Measurements from ENCODE around the gene TMEM141. TPM values are rescaled to one million over a fixed set of nuclear protein-coding genes. Genes with fewer than 3 reads are reported as not detected.

Gene TMEM141
- polyA plus RNA-seq, 1 of the 3 experiments (the other 2 are of a cell fraction) = 112 TPM

DNA sequence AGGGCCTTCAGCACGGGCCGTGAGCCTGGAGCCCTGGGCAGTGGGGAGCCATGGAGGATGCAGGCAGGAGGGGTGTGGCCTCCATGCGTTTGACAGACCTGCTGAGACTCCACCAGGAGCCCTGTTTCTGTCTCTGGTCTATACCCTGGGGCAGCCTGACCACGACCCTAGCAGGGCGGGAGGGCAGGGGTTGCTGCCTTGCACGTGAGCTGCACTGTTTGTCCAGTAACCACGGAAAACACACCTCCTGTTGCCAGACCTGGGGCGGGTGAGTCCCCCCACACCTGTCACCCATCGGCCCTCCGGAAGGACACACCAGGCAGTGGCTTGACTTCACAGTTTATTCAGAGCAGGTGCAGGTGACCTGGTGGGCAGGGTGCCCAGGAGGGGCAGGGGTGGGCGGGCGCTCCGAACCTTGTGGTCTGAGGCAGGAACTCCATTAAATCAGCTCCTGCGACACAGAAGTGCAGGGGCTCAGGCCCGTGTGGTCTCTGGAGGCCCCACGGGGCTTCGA is 37.0 kb upstream of the TMEM141 start (continued):
- no peak for TF ChIP-seq FOXJ3 (CRISPR knock-in tag; IDR thresholded peaks at IDR 0.05)
- TF ChIP-seq RFX5 (IDR thresholded peaks at IDR 0.05; ENCODE audit: low read length) = no peak
- TF ChIP-seq FOXM1 (IDR thresholded peaks at IDR 0.05; ENCODE audit: low read depth) = no peak
- TF ChIP-seq, protein P1, sequence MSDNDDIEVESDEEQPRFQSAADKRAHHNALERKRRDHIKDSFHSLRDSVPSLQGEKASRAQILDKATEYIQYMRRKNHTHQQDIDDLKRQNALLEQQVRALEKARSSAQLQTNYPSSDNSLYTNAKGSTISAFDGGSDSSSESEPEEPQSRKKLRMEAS (IDR thresholded peaks at IDR 0.05; ENCODE audit: low read depth) = no peak
- no peak for TF ChIP-seq USF1 (IDR thresholded peaks at IDR 0.05; ENCODE audit: borderline replicate concordance, low read depth)
- TF ChIP-seq MEF2A (IDR thresholded peaks at IDR 0.05; ENCODE audit: borderline replicate concordance, low read depth) = no peak
- TF ChIP-seq, protein P2, sequence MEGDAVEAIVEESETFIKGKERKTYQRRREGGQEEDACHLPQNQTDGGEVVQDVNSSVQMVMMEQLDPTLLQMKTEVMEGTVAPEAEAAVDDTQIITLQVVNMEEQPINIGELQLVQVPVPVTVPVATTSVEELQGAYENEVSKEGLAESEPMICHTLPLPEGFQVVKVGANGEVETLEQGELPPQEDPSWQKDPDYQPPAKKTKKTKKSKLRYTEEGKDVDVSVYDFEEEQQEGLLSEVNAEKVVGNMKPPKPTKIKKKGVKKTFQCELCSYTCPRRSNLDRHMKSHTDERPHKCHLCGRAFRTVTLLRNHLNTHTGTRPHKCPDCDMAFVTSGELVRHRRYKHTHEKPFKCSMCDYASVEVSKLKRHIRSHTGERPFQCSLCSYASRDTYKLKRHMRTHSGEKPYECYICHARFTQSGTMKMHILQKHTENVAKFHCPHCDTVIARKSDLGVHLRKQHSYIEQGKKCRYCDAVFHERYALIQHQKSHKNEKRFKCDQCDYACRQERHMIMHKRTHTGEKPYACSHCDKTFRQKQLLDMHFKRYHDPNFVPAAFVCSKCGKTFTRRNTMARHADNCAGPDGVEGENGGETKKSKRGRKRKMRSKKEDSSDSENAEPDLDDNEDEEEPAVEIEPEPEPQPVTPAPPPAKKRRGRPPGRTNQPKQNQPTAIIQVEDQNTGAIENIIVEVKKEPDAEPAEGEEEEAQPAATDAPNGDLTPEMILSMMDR (IDR thresholded peaks at IDR 0.05) = no peak
- no peak for TF ChIP-seq YY1 (IDR thresholded peaks at IDR 0.05; ENCODE audit: low read depth)

DNA sequence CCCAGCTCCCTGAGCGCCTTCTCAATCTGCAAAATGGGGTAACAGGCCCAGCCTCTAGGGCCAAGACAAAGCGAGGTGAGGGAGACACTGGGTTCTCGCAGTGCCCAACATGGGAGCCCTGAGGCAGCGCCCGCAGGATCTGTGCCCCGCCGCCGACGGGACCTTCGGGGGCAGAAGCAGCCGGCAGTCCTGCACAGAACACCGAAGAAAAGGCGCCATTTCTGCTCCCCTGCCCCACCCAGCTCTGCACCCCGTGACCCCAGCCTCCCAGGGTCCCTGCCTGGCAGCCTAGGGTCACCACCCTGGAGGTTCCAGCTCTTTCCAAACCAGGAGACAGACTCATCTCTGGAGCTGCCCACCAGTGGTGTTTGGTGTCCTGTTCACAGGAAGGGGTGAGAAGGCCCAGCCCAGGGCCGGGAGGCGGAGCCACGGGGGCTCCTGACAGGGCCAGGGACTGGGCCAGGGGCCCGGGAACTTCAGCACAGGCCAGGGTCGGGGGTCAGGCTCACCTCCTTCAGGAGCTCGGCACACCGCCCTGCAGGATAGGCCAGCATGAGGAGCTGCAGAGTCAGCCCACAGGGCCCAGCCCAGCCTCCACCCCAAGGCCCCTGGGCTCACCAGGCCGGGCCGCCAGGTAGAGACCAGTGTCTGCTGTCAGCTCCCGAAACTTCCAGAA is 36.4 kb upstream of the TMEM141 start:
- H3K9ac ChIP-seq = no peak overlapping the region
- H3F3A ChIP-seq (replicated peaks; ENCODE audit: insufficient read depth) = peaks cover 3% of the 10 kb centered on the region
- H3K27ac ChIP-seq (ENCODE audit: low read depth in 2 of 2, low read length in 1 of 2) = no peak overlapping the region
- no peak overlapping the region for H2AFZ ChIP-seq (ENCODE audit: low read depth)
- no peaks in the 10 kb centered on the region for H3K9me3 ChIP-seq
- TF ChIP-seq, protein P3, sequence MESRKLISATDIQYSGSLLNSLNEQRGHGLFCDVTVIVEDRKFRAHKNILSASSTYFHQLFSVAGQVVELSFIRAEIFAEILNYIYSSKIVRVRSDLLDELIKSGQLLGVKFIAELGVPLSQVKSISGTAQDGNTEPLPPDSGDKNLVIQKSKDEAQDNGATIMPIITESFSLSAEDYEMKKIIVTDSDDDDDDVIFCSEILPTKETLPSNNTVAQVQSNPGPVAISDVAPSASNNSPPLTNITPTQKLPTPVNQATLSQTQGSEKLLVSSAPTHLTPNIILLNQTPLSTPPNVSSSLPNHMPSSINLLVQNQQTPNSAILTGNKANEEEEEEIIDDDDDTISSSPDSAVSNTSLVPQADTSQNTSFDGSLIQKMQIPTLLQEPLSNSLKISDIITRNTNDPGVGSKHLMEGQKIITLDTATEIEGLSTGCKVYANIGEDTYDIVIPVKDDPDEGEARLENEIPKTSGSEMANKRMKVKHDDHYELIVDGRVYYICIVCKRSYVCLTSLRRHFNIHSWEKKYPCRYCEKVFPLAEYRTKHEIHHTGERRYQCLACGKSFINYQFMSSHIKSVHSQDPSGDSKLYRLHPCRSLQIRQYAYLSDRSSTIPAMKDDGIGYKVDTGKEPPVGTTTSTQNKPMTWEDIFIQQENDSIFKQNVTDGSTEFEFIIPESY (IDR thresholded peaks at IDR 0.05; ENCODE audit: borderline replicate concordance, low read depth) = no peak
- TF ChIP-seq EZH2phosphoT487 (IDR thresholded peaks at IDR 0.05; ENCODE audit: borderline replicate concordance, low read depth) (no peak), YY1 (IDR thresholded peaks at IDR 0.05; ENCODE audit: low read depth) (no peak), SMC3 (IDR thresholded peaks at IDR 0.05; ENCODE audit: low read depth, low read length) (no peak), FOXM1 (IDR thresholded peaks at IDR 0.05; ENCODE audit: low read depth) (no peak), GABPA (IDR thresholded peaks at IDR 0.05; ENCODE audit: low read depth) (no peak), USF1 (IDR thresholded peaks at IDR 0.05; ENCODE audit: borderline replicate concordance, low read depth) (no peak), REST (IDR thresholded peaks at IDR 0.05; ENCODE audit: low read depth, low read length) (no peak), FOXJ3 (CRISPR knock-in tag; IDR thresholded peaks at IDR 0.05) (no peak), NRF1 (IDR thresholded peaks at IDR 0.05; ENCODE audit: low read depth, low read length) (no peak), FOSL2 (IDR thresholded peaks at IDR 0.05; ENCODE audit: borderline replicate concordance, low read depth) (no peak), JUND (IDR thresholded peaks at IDR 0.05) (no peak), TAF1 (IDR thresholded peaks at IDR 0.05; ENCODE audit: borderline replicate concordance, low read depth, low read length) (no peak), USF2 (IDR thresholded peaks at IDR 0.05; ENCODE audit: borderline replicate concordance, low read depth, low read length) (no peak), GATA2 (CRISPR knock-in tag; IDR thresholded peaks at IDR 0.05) (no peak)
- CTCF ChIA-PET = interaction anchor here (0.7 to 1.3 kb wide), 3 partner anchors 10 to 28 kb away, joined by 4 to 6 read pairs (median 4); no protein-coding TSS in a partner anchor
- no peak for DNase-seq
- H3K79me2 ChIP-seq (ENCODE audit: insufficient read depth) = no peaks in the 10 kb centered on the region
- no peaks in the 10 kb centered on the region for H3K36me3 ChIP-seq (replicated peaks in 1 of 2; ENCODE audit: control insufficient read depth in 1 of 2, insufficient read depth in 2 of 2, low read length in 1 of 2)
- peaks cover 0 to 5% of the 10 kb centered on the region in 2 experiments; a peak in 1 of 4 replicates for H3K4me1 ChIP-seq (ENCODE audit: control insufficient read depth in 1 of 2, insufficient read depth in 2 of 2, low read depth in 1 of 2, low read length in 1 of 2)
- H4K20me1 ChIP-seq (ENCODE audit: insufficient read depth) = no peaks in the 10 kb centered on the region
- no peaks in the 10 kb centered on the region for H3K27me3 ChIP-seq (ENCODE audit: insufficient read depth)
- 84% methylated on average over 14 of the region's 24 CpGs for WGBS (ENCODE audit: low lambda C conversion rate)
- H3K9me2 ChIP-seq = no peaks in the 10 kb centered on the region
- H3K4me3 ChIP-seq (ENCODE audit: low read depth in 2 of 2, low read length in 1 of 2) = no peak overlapping the region
- POLR2A ChIA-PET = interaction anchor here (0.9 kb wide), 1 partner anchor 26 kb away, joined by 4 read pairs; no protein-coding TSS in a partner anchor
- no peak overlapping the region for H3K4me2 ChIP-seq
